HG02885 (cell line): Measurements from ENCODE around the gene FBXO45.
A peak's percentile ranks its signal among the peaks of the same experiment; 100 is the strongest.
"Not testable (repeated sequence)": the region's sequence is repeated elsewhere in the genome, so short reads cannot be mapped to it uniquely, and the experiment has no call there.

Experiments
- ATAC-seq: cut with Tn5 transposase; IDR thresholded peaks from one replicate; pipeline ENCODE4 v1.9.1; 2021; ENCODE audit warnings: mild to moderate bottlenecking; ENCODE audit not compliant: unreplicated experiment, poor library complexity

FBXO45 gene

DNA sequence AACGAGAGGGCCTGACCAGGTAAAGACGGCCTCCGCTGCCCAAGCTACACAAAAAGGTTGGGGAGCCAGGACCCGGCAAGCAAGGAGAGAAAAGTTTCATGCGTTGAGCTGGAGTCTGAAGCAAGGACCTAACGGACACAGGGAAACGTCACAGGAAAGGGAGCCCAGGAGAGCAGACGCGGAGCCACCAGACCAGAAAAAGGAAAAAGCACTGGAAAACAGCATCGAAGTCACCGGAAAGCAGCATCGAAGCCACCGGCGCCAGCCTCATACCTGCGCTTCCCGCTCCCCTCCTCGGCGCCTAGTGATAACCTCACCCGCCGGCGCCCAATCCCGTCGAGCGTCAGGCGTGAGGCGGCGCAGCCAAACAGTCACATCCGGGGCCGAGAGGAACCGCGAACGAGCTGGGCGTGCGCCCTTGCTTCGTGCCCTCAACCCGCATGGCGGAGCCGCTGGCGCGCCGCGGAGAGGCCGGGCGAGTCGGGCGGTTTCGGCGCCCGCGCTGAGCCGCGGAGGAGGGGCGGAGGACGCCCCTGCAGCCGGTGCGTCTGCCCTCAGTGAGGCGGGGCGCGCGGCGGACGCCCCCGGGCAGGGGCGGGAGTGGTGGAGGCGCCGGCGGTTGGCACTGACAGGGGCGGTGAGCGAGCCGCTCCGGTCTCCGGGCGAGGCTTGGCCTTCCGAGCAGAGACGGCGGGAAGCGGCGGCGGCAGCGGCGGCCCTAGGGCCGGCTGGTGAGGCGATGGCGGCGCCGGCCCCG, at the start of gene FBXO45, which contains the start of gene WDR53:
FBXO45 (plus strand) TSS at position 415 of the 757 bp plus-strand sequence; CDS start at position 740, 325 bp downstream.
WDR53 (minus strand) TSS at position 309 of the 757 bp plus-strand sequence. CDS start 7,079 bp downstream, outside the sequence.
- peak; percentile 94 for ATAC-seq

GRCh38 chr3:196518966-196519717, 49.3 kb upstream of the FBXO45 start:
- ATAC-seq, result no peak

DNA sequence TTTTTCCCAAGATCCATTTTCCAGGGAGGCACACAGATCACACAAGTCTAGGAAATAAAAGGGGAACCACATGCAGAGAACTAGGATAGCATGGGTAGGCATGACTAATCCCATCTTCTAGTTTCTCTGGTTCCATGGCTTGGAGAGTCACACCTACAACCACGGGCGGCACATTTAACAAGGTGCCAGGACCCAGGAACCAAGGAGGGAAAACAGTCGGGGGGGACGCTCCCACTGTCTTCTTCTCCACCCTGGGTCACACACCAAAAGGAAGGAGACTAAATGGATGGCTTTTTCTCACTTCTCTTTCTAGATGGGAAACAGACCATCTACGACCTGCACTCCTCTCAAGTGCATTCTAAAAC, 48.8 kb upstream of the FBXO45 start:
- ATAC-seq, result no peak

DNA sequence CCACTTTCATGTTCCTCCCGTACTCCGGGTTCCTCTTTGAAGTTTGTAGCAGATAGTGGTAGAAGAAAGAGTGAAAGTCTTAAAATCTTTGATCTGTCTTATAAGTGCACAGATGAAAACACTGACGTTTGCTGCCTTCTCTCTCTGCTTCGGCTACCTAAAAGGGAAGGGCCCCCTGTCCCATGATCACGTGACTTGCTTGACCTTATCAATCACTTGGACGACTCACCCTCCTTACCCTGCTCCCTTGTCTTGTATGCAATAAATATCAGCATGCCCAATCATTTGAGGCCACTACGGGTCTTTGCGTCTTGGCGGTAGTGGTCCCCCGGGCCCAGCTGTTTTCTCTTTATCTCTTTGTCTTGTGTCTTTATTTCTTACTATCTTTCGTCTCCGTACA, 47.2 kb upstream of the FBXO45 start:
- not testable (repeated sequence) for ATAC-seq

- ATAC-seq, result no peak
Observed at GRCh38 chr3:196523841-196524240, 44.6 kb upstream of the FBXO45 start.

- ATAC-seq, result no peak
Observed at GRCh38 chr3:196524527-196524926, 43.9 kb upstream of the FBXO45 start.

DNA sequence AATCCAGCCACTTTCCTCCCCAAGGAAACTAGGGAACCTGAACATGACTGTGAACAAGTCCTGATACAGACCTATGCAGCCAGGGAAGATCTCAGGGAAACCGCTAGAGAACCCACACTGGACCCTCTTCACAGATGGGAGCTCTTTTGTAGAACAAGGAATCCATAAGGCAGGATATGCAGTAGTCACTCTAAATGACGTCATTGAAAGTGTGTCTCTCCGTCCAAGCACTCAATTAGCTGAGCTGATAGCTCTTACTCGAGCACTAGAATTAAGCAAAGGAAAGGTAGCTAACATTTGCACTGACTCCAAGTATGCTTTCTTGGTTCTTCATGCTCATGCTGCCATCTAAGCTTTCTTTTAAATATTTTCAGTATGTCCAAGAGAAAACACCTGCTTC, 43.3 kb upstream of the FBXO45 start:
- ATAC-seq, result no peak

GRCh38 chr3:196528639-196529233, 39.7 kb upstream of the FBXO45 start:
- peak; percentile 86 for ATAC-seq

GRCh38 chr3:196531418-196531817, 37.0 kb upstream of the FBXO45 start:
- no peak for ATAC-seq

GRCh38 chr3:196533260-196533681, 35.2 kb upstream of the FBXO45 start:
- ATAC-seq, result no peak

DNA sequence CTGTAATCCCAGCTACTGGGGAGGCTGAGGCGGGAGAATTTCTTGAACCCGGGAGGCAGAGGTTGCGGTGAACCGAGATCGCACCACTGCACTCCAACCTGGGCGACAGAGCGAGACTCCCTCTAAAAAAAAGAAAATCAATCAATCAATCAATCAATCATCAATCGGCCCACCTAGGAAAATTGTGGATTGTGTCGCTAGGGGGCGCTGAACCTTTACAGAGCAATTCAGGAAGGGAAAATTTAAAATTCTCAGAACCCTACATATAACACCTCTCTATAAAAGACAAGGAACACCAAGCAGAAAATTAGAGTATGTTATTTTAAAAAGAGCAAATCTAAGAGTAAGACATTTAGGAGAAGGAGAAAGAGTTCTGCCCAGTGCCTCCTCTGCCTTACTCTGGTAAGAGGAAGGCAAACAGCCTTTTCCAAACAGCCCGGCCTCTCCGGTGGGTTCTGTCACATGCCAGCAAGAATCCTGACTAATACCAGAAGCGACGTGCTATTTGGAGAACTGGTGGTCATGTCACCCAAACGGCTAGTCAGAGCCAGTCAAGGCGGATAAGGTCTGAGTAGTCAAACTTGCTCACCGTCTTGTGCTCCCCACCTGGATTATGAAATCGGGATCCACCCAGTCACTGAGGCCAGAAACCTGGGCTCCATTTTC, 31.0 kb upstream of the FBXO45 start:
- no peak for ATAC-seq

DNA sequence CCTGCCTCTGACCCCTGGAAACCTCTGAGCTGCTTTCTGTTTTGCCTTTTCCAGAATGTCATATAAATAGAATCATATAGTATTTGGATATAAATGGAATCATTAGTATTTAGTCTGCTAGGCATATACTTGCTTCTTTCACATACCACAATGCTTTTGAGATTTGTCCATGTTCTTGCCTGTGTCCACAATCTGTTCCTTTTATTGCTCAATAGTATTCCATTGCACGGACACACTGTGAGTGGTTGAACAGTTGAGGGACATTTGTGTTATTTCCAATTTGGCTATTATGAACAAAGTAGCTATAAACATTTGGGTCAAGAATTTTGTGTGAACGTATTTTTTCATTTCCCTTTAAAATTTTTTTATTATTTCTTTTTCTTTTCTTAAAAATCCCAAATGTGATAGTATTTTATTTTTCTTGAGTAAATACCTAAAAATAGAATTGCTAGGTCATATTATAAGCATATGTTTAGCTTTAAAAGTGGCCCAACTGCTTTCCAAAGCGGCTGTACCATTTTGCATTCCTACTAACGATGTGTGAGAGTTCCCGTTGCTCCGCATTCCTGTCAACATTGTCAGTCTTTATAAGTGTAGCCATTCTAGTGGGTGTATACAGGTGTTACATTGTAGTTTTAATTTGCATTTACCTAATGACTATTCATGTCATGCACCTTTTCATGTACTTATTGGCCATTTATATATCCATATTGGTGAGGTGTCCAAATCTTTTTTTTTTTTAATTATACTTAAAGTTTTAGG, 26.6 kb upstream of the FBXO45 start:
- no peak for ATAC-seq

DNA sequence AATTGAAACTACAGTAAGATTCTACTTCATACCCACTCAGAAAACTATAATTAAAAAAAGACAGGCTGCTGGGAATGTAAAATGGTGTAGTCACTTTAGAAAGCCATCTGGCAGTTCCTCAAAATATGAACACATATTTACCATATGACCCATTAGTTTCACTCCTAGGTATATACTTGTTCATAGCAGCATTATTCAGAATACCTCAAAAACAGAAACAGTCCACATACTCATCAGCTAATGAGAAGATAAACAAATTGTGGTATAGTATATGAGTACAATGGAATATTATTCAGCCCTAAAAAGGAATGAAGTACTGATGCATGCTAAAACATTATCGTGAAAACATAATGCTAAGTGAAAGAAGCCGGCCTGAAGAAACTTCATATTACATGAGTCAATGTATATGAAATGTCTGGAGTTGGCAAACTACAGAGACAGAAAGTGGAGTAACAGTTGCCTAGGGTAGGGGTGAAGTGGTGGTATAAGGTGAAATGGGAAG, 23.9 kb upstream of the FBXO45 start:
- no peak for ATAC-seq

DNA sequence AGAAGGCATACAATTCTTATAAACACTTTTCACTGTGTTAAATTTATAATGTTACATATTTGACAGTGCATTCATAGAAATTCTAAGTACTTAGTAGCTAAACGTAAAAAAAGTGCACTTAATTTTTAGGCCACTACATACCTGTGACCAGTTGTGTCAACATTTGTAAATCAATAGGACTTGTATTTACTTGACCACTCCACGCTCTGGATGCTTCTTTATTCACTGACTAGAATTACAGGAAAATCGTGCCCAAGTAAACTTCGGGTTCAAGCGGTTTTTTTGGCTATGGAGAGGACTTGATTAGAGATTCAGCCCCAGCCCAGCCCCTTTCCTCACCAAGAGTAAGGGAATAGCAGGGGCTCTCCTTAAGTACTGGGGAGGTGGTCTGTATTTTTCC, 21.9 kb upstream of the FBXO45 start:
- ATAC-seq, result no peak

GRCh38 chr3:196547067-196547466, 21.4 kb upstream of the FBXO45 start:
- ATAC-seq, result no peak

GRCh38 chr3:196549312-196549711, 19.1 kb upstream of the FBXO45 start:
- ATAC-seq, result not testable (repeated sequence)

DNA sequence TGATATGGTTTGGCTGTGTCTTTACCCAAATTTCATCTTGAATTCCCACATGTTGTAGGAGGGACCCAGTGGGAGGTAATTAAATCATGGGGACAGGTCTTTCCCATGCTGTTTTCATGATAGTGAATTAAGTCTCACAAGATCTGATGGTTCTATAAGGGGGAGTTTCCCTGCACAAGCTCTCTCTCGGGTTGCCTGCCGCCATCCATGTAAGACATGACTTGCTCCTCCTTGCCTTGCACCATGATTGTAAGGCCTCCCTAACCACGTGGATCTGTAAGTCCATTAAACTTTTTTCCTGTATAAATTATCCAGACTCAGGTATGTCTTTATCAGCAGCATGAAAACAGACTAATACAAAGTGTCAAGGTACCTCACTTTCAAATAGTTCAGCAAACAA, 18.3 kb upstream of the FBXO45 start:
- ATAC-seq, result not testable (repeated sequence)

DNA sequence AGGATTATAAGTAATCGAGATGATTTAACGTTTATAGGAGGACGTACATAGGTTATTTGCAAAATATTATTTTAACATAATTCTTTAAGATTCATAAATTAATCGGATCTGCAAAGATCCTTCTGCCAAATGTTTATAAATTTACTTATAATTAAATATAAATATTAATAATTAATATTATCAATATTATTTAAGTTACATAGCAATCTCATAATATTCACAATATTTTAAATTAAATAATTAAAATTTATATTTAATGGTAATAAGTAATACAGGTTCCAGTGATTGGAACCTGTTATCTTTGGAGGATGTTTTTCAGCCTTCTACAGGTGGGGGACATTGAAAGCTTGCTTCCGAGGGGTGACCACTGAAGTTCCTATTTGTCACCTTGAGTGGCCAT, 16.2 kb upstream of the FBXO45 start:
- no peak for ATAC-seq

DNA sequence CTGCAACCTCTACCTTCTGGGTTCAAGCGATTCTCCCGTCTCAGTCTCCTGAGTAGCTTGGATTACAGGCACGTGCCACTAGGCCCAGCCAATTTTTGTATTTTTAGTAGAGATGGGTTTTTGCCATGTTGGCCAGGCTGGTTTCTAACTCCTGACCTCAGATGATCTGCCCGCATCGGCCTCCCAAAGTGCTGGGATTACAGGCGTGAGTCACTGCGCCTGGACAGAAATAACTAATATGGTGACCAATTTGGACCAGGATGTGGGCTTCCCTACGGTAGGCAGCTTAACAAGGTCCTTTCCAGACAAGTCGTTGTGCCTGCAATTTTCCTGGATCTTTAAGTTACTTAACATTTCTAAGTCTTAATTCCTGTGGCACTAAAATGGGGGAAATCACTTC, 14.9 kb upstream of the FBXO45 start:
- ATAC-seq, result no peak

DNA sequence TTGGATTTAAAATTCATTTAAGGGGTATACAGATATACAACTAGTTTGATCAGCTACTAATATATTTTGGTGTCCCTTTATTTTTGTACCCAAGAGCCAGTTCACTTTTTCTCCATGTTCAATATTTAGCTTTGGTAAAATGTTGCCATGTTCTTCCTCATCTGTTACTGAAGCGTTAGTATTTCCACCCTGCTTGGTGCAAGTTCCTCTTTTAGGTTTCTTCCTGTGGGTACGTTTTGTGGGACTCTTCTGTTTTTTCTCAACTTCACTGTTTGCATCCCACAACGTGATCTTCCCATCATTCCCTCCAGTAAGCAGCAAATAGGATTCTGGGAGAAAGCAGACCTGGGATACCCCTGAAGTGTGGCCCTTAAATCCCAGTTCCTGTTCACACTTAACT, 14.3 kb upstream of the FBXO45 start:
- ATAC-seq, result no peak
